Endometrial microvascular endothelial cells (primary cell): ENCODE results near the gene SOX5. TPM values are rescaled to one million over a fixed set of nuclear protein-coding genes. Genes with fewer than 3 reads are reported as not detected.
"Not testable (repeated sequence)": the region's sequence is repeated elsewhere in the genome, so short reads cannot be mapped to it uniquely, and the experiment has no call there.

Source experiments
- in situ Hi-C: cut with HindIII; loops from 2 replicates; pipeline ENCODE4 v1.10.0; 2017; ENCODE audit warnings: low sequenced_read_pairs, low pct_unique_long_range_greater_than_20kb; ENCODE audit errors: inconsistent ontology term
- total RNA-seq: library from RNA; depleted of rRNA; stranded (reverse); fragments of >200 nt; gene quantifications from one replicate; pipeline ENCODE4 v1.2.3, GENCODE V29; 2015; ENCODE audit errors: inconsistent ontology term

The SOX5 gene
- total RNA-seq, 1 donor from 2014 or later, result not detected

DNA sequence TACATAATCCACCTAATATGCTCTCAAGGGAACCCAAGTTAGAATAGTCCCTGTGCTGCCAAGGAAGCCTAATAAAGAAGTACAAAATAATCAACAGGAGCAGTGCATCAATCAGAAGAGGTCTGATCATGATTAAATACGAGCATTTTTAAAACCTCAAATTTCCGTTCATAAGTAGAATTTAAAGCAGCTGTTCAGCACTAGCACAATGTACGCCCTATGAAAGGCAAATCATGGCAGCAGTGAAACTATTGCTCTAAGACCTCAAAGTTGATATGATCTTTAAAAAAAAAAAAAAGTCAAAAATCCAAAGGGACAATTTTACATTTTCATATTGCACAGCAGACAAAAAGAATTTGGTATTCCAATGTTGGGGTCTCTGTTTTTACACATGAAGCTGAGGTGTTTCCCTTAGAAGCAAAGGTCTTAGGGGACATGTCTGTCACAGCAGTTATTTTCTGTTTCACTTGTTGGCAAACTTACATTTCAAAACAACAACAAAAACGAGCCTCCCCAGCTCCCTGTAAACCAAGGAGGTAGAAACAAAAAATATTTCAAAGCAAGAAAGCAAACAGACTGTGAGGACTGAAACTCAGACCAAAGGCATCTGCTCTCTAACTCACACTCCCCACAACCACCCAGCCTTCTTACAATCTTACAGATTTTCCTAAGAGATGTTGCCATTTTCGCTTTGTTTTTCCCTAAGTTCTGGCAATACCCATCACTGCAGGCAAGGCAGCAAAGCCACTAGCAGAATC is 28.2 kb downstream of the SOX5 start:
- in situ Hi-C loops, result no loop called here

DNA sequence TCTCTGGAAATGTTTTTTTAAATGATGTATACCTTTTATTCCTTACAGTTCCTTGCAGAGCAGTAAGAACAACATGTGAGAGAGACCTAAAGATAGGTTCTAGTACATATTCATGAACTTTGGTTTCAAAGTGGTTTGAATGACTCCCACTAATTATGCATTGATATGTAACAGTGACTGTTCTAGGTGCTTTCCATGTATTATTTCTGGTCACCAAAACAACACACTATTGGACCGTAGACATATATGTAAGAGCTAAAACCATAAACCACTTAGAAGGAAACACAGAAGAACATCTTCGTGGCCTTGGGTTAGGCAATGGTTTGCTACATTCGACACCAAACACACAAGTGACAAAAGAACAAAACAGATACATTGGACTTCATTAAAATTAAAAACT is 37.9 kb downstream of the SOX5 start:
- in situ Hi-C loops, result no loop called here

DNA sequence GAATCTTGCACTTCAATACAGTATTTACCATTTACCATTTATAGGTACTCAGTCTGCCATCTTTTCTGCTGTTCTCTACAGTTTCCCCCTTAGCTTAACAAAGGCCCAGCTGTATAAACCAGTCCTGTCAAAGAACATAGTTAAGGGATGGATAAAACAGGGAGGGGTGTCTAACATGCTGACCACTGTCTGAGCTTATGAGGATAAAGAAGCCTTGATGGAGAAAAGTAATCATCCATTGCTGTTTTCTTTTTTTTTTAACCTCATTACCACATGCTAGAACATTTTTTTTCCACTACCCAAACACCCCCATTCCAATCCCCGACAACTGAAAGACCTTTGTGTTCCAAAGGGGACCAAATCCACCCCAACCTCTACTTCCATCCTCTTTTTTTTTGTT is 39.9 kb downstream of the SOX5 start:
- in situ Hi-C loops, result no loop called here

DNA sequence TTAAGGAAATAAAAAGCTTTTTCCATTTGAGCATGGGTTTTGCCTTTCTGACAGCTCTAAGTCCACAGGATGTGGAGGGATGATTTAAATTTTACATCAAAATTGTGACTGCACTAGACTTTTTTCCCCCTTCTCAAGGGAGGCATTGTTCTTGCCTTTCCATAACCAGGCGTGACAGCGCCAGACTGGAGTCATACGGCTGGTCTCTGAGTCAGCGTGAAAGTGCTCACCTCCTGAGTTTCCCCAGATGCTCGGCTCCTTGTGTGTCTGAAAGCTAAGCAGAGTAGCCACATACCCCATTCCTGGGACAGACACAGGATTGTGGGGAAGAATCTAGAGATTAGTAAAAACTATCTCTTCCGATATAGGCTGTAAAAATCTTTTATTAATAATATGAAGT is 43.1 kb downstream of the SOX5 start:
- in situ Hi-C loops, result no loop called here

DNA sequence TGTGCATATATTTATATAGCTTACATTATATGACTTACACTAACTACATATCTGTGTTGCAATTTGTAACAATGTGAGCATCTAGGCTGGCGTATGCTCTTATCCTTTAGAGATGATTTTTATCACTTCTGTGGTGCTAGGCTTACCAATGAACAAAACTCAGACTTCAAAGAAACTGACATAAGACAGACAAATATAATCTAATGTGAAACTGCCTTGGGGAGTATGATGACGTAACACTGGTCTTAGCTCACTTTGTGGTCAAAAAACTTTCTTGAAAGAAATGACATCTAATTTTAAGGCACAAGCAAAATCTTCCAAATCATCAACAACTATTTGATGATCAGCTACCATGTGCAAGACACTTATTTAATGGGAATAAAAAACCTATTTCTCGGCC is 50.0 kb downstream of the SOX5 start:
- in situ Hi-C loops, result no loop called here

DNA sequence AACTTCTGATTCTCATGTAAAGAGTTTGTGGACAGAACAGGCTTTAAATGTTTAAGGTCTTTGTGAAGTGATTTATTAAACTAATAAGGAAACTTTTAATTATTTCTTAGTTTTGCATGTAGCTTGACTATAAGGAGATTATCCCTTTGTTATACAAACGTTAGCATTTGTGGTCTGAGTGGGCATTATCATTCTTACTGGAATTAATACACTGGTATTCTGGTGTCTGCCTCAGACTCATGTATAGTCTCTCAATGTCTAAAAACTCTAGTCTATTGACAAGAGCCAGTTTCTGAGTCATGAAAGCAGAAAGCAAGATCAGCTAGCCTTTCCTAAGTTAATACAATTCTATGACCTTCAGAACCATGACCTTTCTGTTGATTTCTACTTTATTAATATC is 51.3 kb downstream of the SOX5 start:
- in situ Hi-C loops, result no loop called here

DNA sequence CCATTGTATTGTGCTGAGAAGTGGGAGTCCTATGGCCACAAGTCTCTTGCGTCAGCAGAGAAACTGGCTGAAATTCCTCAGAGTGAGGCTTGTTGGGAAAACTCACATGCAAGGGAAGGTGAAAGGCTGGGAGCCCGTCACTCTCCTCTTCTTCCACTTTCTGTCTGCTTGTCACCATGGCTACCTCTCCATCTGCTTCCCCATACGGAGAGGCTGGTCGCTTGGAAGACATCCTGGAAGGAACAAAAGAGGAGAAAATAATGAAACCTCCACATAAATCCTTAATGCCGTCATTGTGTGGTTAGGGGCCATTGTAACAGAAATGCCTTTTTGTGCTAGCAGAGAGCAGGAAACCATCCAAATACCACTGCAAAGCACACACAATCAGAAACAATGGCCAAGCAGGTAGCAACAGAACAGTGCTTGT is 53.7 kb downstream of the SOX5 start:
- in situ Hi-C loops, result no loop called here

DNA sequence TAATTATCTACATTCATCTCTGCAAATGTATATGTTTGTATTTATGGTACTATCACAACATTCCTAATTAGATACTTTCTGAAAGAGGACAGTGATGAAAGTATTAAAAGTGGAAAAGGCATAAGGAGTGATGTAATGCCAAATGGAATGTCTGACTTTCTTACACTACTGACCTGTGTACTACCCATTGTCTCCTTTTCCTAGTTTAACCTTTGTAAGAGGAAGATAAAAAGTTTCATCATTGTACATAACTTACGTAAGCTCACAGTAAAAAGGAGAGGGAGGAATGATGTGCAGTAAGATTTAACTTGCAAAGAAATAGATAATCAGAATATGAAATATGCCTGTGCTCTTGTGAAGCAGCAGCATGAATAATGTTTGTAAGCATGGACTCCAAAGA is 55.9 kb downstream of the SOX5 start:
- in situ Hi-C loops, result no loop called here

DNA sequence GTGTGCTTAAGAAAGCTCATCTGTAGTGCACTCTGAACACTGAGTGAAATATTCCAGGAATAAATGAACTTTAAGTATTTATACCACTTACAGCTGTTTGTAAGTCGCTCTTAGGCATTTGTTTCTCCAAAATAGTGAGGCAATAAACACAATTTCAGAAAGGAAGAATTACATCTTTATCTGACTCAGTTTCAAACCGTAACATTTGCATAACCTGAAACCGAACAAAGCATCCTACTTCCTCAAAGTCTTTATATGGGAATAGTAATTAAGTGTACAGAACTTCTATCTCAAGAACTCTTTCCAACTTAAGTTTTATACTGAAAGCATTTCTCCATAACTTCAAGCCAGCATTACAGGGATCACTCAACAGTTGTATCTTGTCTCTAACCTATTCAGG is 58.4 kb downstream of the SOX5 start:
- in situ Hi-C loops, result no loop called here

DNA sequence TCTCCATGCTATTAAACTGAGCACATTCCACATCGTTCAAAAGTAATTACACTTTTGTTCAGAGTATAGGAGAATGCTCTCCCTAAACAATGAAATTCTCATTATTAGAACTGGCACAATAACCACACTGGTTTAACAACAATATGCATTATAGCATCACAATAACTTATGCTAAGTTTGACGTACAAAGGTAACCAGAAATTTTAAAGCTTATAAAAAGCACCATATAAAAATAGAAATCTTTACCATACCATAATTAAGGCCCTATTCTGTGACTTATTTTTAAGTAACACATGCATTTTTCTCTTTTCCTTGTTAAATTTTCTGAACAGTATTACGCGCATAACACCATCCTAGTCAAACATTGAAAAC is 60.4 kb downstream of the SOX5 start:
- in situ Hi-C loops, result no loop called here

DNA sequence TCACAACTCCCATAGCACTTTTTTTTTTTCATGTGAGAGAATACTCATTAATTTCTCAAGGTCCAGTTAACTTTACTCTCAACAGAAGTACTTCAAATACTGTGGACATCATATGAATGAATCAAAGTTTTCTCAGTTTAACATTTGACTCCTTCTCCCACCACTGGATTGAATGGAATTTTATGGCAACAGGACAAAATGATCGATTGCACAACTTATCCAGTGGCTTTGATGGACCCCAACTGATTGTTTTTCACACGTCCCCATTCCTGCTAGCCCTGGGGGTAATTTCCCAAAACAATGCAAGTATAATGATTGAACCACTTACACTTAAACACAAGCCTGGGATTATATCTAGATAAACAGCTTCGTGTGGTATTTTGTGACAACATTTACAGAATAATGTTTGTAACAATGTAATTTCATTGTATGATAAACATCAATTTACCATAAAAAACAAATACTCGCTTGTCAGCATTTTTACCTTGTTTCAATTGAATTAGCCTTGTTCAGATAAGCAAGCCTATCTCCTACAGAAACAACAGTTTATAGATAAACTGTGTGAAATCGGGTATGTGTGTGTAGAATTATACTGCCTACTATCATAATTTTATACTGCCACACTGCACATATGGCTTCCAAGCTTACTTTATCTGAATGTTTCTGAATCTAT is 60.9 kb downstream of the SOX5 start:
- in situ Hi-C loops, result no loop called here

DNA sequence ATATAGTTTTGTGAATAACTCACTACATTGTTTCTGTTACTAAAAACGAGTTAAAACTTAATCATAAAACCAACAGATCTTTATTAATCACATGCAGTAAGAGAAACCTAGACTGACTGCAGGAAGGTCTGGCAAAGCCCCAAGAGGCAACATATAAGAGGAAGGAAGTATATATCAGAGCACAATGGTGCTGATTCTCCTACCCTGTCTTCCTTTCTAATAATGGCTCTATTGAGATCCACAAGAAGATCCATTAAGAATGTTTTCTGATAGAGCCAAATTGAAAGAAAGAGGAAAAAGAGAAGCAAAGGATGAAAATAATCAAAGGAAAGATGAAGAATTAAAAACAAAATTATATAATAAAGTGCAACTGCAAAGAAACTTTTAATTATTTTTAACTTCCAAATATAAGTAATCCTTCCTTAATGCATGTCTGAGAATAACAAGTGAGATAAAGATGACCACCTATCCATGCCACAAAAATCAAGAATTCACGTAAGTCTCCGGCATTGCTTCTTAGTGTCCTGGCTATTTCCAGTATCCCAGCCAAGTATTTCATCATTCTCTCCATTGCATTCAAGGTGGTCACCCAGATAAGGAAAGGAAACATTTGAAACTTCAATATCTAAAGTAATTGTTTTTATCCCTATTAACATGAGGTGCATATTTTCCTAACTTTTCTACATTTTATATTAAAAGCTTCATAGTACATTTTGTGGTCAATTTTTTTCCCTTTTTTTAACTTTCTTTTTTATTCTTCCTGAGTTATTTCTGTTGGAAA is 62.2 kb downstream of the SOX5 start:
- in situ Hi-C loops, result no loop called here

DNA sequence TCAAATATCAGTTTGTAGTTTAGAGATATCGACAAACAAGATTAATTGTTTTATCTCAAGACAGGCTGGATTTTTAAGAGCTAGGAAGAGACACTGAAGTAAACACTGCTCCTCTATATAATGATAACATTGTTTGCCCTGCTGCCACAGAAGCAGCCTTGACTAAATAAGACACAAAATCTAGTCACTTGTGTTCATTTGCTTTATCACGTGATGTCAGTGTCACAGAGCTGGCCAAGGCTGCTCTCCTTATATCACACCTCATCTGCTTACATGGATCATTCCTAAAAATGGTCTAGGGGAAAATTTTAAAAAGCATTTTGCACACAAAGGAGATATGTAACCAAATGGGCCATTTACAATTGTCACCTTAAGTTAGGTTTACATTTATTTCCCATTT is 64.1 kb downstream of the SOX5 start:
- in situ Hi-C loops, result no loop called here

DNA sequence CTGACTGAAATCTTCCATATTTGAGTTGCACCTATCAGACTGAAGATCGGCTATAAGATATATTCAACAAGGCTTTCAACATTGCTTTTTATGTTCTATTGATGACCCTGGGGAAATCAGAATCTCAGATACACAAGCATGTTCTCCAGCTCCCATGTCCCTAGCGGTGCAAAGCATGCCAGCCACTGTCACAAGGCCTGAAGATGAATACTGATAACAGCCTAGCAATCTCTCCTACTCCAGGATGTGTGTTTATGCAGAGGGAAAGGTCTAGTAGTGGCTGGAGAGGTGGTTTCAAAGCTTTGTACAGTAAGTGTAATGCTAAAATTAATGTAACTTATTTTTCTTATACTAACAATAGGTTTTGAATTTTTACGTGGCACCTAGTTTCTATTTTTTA is 64.6 kb downstream of the SOX5 start:
- in situ Hi-C loops, result no loop called here

DNA sequence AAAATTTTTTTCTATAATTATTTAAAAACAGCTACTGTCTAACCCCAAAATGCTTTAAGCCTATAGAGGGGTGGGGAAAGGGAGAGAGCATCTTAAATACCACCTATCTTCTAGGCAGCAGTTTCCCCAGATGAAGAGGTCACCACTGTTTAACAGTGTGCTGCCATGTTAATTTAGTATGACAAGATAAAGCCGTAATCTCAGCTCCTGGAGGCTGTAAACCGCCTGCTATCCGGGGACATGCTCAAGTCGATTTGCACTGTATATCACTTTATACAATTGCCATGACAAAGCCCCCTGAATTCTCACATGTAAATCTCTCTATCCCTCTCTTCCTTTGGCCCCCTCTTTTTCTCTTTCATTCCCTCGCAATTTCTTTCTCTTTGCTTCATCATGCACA is 68.5 kb downstream of the SOX5 start:
- in situ Hi-C loops, result no loop called here

DNA sequence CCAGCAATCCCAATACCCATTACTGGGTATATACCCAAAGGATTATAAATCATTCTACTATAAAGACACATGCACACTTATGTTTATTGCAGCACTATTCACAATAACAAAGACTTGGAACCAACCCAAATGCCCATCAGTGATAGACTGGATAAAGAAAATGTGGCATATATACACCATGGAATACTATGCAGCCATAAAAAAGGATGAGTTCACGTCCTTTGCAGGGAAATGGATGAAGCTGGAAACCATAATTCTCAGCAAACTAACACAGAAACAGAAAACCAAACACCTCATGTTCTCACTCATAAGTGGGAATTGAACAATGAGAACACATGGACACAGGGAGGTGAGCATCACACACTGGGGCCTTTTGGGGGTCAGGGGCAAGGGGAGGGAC is 72.9 kb downstream of the SOX5 start:
- in situ Hi-C loops, result not testable (repeated sequence)

DNA sequence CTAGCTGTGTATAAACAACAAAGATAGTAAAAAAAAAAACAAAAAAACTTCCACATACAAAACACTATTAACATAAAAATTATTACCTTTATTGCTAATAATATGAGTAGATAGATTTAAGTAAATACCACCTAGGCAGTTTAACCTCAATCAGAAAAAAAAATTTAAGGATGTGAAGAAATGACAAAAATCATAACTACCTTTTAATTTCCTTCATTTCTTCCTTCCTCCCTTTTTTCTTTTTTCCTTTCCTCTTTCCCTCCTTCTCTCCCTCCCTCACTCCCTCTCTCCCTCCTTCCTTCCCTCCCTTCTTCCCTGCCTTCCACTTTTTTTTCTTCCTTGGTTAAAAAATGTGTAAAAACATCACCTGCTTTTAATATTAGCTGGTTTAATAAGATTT is 81.7 kb downstream of the SOX5 start:
- in situ Hi-C loops, result no loop called here

DNA sequence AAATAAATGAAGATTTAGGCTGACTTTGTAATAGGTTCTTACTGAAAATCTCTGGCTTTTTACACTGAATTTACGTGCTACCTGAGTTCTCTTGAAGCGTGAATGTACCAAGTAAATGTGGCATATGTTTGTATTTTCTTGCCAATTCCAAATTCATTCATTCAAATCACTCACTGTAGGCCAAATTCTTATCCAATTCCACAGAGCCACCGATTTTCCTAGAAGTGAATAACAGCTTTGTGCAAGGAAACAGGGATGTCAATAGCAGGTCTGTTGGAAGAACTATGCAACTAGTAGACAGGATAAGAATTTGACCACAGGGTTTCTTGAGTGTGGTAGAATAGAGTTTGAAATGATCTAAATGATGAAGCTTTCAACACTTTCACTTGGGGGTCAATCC is 86.8 kb downstream of the SOX5 start:
- in situ Hi-C loops, result no loop called here

DNA sequence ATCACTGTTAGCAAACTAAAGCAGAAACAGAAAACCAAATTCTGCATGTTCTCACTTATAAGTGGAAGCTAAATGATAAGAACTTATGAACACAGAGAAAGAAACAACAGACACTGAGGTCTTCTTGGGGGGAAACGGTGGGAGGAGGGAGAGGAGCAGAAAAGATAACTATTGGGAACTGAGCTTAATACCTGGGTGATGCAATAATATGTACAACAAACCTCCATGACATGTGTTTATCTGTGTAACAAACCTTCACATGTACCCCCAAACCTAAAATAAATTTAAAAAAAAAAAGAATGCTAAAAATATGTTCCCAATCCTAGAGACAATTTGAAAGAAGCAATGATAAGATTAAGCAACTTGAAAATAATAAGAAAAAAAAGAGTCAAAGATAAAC is 89.5 kb downstream of the SOX5 start:
- in situ Hi-C loops, result no loop called here

DNA sequence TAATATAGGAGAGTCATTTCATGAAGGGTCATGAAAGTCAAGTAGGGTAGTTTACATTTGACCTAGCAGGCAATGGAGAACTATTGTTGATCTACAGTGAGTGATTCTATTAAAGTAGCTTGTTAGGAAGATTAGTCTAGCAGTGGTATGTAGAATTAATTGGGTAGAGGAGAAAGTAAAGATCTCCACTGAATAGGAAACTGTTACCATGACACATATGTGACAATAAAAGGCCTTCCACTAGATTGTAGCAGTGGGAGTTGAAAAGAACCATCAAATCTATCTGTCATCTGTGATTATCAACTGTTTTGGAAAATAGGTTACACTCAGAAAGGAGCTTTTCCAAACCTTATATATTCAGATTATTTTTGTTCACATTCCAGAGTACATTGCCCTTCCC is 92.3 kb downstream of the SOX5 start:
- in situ Hi-C loops, result no loop called here
